NB4 (cell line): ENCODE measurements around the gene SERPINB2.
"Not testable (repeated sequence)": the region's sequence is repeated elsewhere in the genome, so short reads cannot be mapped to it uniquely, and the experiment has no call there.

Source experiments
- POLR2A ChIP-seq: IDR thresholded peaks from 2 replicates; pipeline ENCODE4 v1.6.1; 2011; ENCODE audit warnings: mild to moderate bottlenecking; ENCODE audit not compliant: insufficient read length; ENCODE audit errors: extremely low read depth
- TF ChIP-seq, protein P1 (sequence below): IDR thresholded peaks from one replicate; pipeline ENCODE4 v1.5.1; 2012; ENCODE audit warnings: low read depth, low read length
- TF ChIP-seq, protein P2 (sequence below): IDR thresholded peaks from 2 replicates; pipeline ENCODE4 v1.6.1; 2011; ENCODE audit warnings: low read depth, low read length

GRCh38 chr18:63929369-63929768 lies 41.9 kb downstream of the SERPINB2 start:
- TF ChIP-seq, protein P1, sequence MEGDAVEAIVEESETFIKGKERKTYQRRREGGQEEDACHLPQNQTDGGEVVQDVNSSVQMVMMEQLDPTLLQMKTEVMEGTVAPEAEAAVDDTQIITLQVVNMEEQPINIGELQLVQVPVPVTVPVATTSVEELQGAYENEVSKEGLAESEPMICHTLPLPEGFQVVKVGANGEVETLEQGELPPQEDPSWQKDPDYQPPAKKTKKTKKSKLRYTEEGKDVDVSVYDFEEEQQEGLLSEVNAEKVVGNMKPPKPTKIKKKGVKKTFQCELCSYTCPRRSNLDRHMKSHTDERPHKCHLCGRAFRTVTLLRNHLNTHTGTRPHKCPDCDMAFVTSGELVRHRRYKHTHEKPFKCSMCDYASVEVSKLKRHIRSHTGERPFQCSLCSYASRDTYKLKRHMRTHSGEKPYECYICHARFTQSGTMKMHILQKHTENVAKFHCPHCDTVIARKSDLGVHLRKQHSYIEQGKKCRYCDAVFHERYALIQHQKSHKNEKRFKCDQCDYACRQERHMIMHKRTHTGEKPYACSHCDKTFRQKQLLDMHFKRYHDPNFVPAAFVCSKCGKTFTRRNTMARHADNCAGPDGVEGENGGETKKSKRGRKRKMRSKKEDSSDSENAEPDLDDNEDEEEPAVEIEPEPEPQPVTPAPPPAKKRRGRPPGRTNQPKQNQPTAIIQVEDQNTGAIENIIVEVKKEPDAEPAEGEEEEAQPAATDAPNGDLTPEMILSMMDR: not testable (repeated sequence)
- TF ChIP-seq, protein P2, sequence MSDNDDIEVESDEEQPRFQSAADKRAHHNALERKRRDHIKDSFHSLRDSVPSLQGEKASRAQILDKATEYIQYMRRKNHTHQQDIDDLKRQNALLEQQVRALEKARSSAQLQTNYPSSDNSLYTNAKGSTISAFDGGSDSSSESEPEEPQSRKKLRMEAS: not testable (repeated sequence)
- not testable (repeated sequence) for TF ChIP-seq POLR2A
